ENCODE data around the gene MYLK.

DNA sequence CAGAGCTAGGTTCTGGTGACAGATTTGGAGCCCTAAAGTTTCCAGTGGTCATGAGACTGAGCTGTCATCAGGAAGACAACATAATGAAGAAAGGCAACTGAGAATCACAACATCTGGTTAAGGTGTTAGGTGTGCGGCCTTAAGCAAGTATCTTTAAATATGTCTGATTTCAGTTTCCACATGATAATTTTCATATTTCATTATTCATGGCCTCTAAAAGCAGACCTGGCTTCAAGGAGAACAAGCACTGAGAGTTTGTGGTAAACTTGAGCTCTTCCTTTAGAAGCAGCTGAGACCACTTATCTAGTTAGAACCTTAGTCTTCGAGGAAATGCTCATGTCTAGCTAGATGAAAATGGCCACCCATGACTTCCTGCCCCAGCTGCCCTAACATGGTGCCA is 25.7 kb upstream of the MYLK start:
- TF ChIP-seq, protein P1, sequence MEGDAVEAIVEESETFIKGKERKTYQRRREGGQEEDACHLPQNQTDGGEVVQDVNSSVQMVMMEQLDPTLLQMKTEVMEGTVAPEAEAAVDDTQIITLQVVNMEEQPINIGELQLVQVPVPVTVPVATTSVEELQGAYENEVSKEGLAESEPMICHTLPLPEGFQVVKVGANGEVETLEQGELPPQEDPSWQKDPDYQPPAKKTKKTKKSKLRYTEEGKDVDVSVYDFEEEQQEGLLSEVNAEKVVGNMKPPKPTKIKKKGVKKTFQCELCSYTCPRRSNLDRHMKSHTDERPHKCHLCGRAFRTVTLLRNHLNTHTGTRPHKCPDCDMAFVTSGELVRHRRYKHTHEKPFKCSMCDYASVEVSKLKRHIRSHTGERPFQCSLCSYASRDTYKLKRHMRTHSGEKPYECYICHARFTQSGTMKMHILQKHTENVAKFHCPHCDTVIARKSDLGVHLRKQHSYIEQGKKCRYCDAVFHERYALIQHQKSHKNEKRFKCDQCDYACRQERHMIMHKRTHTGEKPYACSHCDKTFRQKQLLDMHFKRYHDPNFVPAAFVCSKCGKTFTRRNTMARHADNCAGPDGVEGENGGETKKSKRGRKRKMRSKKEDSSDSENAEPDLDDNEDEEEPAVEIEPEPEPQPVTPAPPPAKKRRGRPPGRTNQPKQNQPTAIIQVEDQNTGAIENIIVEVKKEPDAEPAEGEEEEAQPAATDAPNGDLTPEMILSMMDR (IDR thresholded peaks at IDR 0.05; ENCODE audit: low read depth, low read length, missing input control) = no peak
- TF ChIP-seq, protein P2, sequence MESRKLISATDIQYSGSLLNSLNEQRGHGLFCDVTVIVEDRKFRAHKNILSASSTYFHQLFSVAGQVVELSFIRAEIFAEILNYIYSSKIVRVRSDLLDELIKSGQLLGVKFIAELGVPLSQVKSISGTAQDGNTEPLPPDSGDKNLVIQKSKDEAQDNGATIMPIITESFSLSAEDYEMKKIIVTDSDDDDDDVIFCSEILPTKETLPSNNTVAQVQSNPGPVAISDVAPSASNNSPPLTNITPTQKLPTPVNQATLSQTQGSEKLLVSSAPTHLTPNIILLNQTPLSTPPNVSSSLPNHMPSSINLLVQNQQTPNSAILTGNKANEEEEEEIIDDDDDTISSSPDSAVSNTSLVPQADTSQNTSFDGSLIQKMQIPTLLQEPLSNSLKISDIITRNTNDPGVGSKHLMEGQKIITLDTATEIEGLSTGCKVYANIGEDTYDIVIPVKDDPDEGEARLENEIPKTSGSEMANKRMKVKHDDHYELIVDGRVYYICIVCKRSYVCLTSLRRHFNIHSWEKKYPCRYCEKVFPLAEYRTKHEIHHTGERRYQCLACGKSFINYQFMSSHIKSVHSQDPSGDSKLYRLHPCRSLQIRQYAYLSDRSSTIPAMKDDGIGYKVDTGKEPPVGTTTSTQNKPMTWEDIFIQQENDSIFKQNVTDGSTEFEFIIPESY (IDR thresholded peaks at IDR 0.05) = no peak
- no peak for TF ChIP-seq EGR1 (IDR thresholded peaks at IDR 0.05; ENCODE audit: low read depth in 2 of 2)
- TF ChIP-seq HNF4A (conservative IDR thresholded peaks at IDR 0.05) = no peak
- no peak for TF ChIP-seq JUND (IDR thresholded peaks at IDR 0.05)
- TF ChIP-seq, protein P3, sequence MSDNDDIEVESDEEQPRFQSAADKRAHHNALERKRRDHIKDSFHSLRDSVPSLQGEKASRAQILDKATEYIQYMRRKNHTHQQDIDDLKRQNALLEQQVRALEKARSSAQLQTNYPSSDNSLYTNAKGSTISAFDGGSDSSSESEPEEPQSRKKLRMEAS (IDR thresholded peaks at IDR 0.05) = no peak
- no peak for TF ChIP-seq FOXA1 (IDR thresholded peaks at IDR 0.05)

Data from liver (tissue), 3 donors.